Raji (cell line): Measurements from ENCODE around the gene GRIK4.

Source experiments
- POLR2A ChIP-seq: IDR thresholded peaks from 2 replicates; pipeline ENCODE4 v1.6.1; 2011; ENCODE audit warnings: low read depth, low read length, control low read depth; ENCODE audit not compliant: insufficient read depth

GRIK4 gene

GRCh38 chr11:120919045-120919444, 407.5 kb downstream of the GRIK4 start:
- TF ChIP-seq POLR2A = no peak

GRCh38 chr11:120919566-120919965, 408.0 kb downstream of the GRIK4 start:
- TF ChIP-seq POLR2A = no peak

- no peak for TF ChIP-seq POLR2A
These were observed 412.4 kb downstream of the GRIK4 start for GRCh38 chr11:120923866-120924508.

GRCh38 chr11:120925944-120926343, 414.4 kb downstream of the GRIK4 start:
- TF ChIP-seq POLR2A = no peak

- TF ChIP-seq POLR2A = no peak
These were observed 417.1 kb downstream of the GRIK4 start for GRCh38 chr11:120928627-120929026.

- no peak for TF ChIP-seq POLR2A
These were observed 417.5 kb downstream of the GRIK4 start for GRCh38 chr11:120929090-120929489.

DNA sequence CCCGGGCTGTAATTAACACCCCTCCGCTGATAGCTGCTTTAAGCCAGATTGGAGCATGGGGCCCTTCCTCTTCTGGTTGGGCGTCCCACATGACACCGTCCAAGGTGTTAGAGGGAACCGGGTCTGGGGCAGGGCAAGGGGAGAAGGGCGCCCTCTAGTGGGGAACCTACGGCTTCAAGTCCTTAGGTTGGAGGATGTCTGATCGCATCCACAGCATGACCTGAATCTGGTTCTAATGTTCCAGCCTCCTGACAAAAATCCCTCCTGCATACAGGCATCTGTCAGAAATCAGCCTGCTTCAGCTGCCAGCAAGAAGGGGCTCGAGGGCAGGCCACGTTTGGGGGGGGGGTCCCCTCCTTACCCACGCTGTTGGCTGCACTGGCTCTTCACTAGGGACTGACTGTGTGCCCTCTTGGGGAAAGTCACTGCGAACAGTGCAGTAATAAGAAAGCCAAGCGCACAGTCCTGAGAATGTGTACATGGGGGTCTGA, 418.2 kb downstream of the GRIK4 start:
- no peak for TF ChIP-seq POLR2A

GRCh38 chr11:120931057-120931779, 419.7 kb downstream of the GRIK4 start:
- no peak for TF ChIP-seq POLR2A

DNA sequence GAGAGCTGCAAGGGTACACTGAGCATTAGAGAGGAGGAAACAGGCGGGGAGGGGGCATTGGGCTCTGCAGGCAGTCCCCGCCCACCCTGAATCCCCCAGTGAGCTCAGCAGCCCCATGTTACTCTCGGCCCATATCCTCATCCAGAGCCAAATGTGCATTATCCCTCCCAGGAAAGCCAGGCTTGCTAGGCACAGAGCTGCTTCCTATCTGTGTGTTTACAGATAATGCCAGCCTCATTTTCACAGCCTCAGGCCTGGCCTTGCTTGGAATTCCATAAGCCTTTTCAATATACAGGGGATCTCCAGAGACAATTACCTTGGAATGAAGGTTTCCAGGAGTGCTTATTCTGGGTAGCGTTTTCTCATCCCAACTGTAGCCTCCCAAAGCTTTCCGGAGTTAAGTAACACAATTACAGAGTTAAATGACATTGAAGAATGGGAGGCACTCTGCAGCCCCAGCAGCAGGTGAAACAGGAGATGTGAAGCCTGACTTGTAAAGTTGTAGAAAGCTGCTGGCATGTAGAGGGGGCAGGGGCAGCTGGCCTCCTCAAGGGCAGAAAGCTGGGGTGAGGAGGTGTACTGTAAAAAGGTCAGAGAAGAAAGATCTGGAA, 420.9 kb downstream of the GRIK4 start:
- TF ChIP-seq POLR2A = no peak

DNA sequence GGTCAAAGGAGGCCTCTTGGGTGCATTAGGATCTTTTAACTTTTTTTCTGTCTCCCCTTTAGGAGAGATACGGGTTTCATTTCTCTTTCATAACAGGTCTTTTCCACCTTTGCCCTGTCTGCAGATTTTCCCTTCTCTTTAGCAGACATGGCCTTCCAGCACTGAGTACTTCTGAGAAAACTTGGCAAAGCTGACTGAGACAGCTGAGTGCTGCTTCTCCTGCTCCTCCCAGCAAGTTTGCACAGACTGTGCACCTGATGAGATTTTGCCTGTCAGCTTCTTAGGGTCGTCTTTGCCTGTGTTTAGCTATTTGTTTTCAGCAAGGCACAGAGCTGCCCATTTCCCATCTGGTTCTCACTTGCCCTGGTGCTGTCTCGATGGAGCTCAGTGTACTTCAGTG, 424.8 kb downstream of the GRIK4 start:
- TF ChIP-seq POLR2A = no peak

DNA sequence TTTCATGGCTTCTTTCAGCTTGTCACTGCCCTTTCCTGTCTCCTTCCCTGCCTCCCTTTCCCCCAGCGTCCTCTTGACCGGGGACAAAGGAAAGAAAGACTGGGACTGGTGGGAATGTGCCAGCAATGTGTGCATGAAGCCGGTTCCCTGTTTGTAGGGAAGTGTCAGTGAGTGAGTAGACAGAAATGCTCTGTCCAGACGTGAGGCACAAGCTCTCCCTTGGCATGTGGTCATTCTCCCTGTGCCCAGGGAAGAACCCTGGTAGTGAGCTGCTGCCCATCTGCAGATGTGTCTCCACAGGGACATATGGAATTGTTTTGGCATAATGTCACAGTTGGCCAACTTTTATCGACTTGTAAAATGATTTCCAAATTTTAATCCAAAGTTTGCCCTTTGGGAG, 426.0 kb downstream of the GRIK4 start:
- TF ChIP-seq POLR2A = no peak

GRCh38 chr11:120938260-120938659, 426.7 kb downstream of the GRIK4 start:
- TF ChIP-seq POLR2A = no peak

DNA sequence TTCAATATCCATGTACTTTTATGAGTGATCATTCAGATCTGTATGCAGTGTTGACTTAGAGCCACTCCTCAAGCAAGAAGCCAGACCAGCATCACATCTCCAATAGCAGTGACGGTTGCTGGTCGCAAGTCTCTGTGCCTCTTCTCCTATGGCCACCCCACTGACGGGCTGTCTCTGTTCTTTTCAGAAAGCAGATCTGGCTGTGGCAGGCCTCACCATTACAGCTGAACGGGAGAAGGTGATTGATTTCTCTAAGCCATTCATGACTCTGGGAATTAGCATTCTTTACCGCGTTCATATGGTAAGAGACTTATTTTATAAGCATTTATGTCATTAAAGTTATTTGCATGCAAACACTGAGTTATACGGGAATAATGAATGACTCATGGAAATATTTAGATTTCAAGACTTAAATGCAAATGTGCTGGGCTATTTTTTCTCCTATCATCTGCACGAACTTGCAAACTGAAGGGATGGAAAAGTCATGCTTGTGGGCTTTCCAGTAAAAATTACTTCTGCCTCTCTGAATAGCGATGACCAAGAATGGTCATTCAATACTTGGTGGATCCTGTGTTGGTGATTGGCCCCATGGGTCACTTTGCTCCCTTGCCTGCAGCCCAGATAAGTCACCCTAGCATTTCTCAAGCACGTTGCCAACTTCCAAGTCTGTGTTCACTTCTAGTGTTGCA, 428.8 kb downstream of the GRIK4 start:
- TF ChIP-seq POLR2A = no peak

DNA sequence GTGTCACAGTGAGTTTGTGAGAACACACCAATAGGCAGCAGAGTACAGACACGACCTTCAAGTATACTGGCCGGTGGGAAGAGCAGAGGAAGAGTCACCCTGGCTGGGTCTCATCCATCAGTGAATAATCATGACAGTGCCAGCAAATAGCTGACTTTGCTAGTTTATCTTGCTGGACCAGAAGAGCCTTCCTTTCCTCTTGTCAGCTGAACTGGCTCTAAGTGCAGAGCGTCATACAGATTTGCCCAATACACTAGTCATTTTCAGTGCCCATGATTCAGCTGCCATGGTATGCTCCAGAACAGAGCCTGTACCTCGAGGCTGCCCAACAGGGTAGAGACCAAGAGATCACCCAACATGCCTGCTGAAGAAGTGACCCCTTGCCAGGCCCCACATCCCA, 429.5 kb downstream of the GRIK4 start:
- TF ChIP-seq POLR2A = no peak

DNA sequence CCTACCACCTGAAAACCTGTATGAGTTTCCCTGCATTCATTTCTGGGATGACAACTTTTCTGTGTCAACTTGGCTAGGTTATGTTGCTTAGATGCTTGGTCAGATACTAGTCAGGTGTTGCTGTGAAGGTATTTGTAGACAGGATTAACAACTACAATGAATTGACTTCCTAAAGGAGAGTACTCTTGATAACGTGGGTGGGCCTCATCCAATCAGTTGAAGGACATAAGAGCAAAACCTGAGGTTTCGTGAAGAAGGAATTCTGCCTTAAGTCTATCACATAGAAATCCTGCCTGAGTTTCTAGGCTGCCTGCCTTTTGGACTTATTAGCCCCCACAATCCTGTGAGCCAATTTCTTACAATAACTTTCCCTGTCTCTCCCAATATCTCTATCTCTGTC, 431.2 kb downstream of the GRIK4 start:
- no peak for TF ChIP-seq POLR2A
